ENCODE results near the gene PEAK3.
A peak's percentile ranks its signal among the peaks of the same experiment; 100 is the strongest.

Gene PEAK3, protein sequence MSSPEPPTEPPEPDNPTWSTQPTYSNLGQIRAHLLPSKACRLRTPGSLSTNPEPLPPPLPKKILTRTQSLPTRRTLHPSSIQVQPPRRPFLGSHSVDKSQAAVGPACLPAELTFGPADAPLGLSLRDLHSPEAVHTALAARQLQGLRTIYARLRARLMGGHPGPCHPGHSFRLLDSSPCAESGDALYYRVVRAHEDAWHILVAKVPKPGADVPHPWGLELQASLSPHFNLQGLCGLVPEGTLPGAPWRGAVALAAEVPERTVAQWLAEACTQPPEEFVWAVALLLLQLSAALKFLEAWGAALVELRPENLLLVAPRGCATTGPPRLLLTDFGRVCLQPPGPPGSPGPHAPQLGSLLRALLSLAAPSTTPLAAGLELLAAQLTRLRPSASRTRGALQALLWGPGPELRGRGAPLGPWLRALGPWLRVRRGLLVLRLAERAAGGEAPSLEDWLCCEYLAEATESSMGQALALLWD

DNA sequence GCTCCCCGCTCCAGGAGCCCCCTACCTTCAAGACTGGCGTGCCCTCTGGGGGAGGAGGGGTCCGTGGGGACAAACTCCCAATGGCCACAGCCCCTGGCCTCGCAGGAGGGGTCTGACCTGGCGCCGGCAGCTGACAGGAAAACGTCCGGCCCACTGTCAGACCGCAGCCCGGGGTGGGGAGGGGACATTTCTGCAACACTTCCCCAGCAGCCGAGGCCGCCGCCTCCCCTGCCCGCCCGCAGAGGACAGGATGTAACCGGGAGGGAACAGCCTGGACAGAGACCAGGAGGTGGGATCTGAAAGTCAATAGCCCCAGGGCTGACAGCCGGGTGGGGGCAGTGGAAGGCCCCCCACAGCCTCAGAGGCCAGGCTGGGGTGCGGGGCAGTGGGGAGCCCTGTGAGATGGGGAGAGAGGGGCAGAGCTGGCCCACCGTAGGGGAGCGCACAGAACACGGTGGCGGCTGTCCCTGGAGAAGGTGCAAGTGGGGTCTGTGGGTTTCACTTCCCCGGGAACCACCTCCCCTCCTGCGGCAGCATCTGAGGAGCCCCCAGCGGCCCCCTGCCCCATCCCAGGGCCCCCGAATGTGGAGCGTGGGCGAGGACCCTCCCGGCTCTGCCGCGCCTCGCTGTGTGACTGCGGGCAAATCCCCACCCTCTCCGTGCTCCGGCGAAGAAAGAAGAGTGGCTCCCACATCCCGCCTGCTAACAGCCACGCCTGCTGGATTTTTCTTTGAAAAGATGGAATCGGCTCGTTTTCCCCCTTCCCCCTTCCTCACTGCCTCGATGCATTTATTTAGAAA, at the start of gene PEAK3:
Gene PEAK3, minus strand, starts transcription at position 114 of the 800 bp plus-strand sequence. CDS start 1,244 bp downstream, outside the sequence.
- no peak for DNase-seq (ENCODE audit: low read depth)
- H3K4me3 ChIP-seq (ENCODE audit: low read depth, low read length): no peak within 1 kb of the TSS
- TF ChIP-seq, protein P1, sequence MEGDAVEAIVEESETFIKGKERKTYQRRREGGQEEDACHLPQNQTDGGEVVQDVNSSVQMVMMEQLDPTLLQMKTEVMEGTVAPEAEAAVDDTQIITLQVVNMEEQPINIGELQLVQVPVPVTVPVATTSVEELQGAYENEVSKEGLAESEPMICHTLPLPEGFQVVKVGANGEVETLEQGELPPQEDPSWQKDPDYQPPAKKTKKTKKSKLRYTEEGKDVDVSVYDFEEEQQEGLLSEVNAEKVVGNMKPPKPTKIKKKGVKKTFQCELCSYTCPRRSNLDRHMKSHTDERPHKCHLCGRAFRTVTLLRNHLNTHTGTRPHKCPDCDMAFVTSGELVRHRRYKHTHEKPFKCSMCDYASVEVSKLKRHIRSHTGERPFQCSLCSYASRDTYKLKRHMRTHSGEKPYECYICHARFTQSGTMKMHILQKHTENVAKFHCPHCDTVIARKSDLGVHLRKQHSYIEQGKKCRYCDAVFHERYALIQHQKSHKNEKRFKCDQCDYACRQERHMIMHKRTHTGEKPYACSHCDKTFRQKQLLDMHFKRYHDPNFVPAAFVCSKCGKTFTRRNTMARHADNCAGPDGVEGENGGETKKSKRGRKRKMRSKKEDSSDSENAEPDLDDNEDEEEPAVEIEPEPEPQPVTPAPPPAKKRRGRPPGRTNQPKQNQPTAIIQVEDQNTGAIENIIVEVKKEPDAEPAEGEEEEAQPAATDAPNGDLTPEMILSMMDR (IDR thresholded peaks at IDR 0.05; ENCODE audit: control insufficient read depth, extremely low read depth, insufficient read depth): no peak

DNA sequence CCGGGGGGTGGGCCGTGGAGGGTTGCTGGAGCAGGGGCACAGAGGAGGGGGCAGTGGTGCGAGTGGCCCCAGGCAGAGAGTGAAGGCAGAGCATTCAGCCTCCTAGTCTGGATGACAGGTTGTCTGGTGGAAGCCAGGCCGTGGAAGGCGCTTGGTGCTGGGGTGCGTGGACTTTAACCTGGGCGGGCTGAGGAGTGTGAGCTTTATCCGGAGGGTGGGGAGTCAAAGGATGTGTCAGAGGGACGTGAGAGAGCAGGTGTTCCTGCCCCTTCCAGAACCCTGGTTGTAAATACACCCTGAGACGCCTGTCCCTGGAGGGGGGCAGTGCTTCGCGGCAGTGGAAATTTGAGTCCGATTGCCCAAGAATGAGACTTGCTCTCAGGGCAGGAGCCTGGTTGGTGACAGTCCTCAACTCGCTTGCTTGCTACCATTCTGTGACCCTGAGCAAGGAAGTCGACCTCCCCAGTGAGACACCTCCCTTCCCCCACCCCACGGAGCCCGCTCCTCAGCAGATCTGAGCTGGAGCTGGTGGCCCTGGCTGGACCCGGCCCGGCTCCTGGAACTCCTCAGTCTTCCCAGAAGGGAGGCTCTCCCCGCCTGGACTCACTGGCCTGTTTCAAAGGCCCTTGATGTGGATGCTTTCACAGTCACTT, 48.8 kb upstream of the PEAK3 start:
- TF ChIP-seq, protein P1 (IDR thresholded peaks at IDR 0.05; ENCODE audit: control insufficient read depth, extremely low read depth, insufficient read depth): no peak
- no peak overlapping the region; the same call in 1 of the 2 replicates for H3K4me3 ChIP-seq (ENCODE audit: low read depth, low read length)
- no peak for DNase-seq (ENCODE audit: low read depth)

DNA sequence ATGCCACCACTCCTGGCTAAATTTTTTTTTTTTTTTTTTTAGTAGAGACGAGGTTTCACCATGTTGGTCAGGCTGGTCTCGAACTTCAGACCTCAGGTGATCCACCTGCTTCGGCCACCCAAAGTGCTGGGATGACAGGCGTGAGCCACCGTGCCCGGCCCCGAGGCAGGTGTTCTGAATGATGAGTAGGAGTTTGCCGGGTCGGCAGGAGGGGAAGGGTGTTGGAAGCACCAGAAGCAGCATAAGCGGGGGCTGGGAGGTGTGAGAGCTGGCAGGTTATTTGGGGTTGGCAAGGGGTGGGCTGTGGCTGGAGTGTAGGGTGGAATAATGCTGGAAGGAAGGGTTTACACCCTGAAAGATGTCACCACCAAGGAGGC, 48.3 kb upstream of the PEAK3 start:
- TF ChIP-seq, protein P1 (IDR thresholded peaks at IDR 0.05; ENCODE audit: control insufficient read depth, extremely low read depth, insufficient read depth): no peak
- no peak overlapping the region for H3K4me3 ChIP-seq (ENCODE audit: low read depth, low read length)
- no peak for DNase-seq (ENCODE audit: low read depth)

DNA sequence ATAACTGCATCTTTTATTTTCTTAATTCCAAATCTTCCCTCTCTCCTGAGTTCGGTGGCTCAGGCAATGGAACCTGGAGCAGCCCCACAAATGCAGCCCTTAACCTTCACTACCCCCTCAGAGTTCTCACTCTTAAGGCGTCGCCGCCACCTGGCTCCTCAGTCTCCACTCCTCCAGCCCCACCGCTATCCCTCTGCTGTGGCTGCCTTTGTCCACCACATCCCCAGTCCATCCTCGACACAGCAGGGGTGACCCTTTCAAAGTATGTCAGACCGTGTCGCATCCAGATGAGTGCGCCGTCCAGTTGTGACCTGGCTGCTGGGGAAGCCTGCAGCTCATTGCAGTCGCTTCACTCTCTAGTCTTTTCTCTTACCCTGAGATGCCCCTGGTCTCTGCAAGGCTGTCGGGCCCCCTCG, 47.5 kb upstream of the PEAK3 start:
- TF ChIP-seq, protein P1 (IDR thresholded peaks at IDR 0.05; ENCODE audit: control insufficient read depth, extremely low read depth, insufficient read depth): no peak
- DNase-seq (ENCODE audit: low read depth): no peak
- peak overlapping the region; percentile 95 for H3K4me3 ChIP-seq (ENCODE audit: low read depth, low read length)

GRCh38 chr19:2329149-2329478, 47.1 kb upstream of the PEAK3 start:
- TF ChIP-seq, protein P1 (IDR thresholded peaks at IDR 0.05; ENCODE audit: control insufficient read depth, extremely low read depth, insufficient read depth): no peak
- peak overlapping the region; percentile 95 for H3K4me3 ChIP-seq (ENCODE audit: low read depth, low read length)

GRCh38 chr19:2328401-2329148, 46.6 kb upstream of the PEAK3 start, which contains the start of the genes LSM7 and SPPL2B:
Gene LSM7, minus strand, starts transcription at chr19:2328586. Its CDS starts 20 bp downstream, at chr19:2328566.
Gene SPPL2B, plus strand, starts transcription at chr19:2328684. Its CDS starts 26 bp downstream, at chr19:2328710.
- H3K4me3 ChIP-seq (ENCODE audit: low read depth, low read length): peak within 1 kb of the TSS; percentile 95
- TF ChIP-seq, protein P1 (IDR thresholded peaks at IDR 0.05; ENCODE audit: control insufficient read depth, extremely low read depth, insufficient read depth): no peak
- peak; percentile 46 for DNase-seq (ENCODE audit: low read depth)

More at GRCh38 chr19:2329149-2329478, 47.1 kb upstream of the PEAK3 start:
- no peak for DNase-seq (ENCODE audit: low read depth)

All from LNCaP clone FGC (cell line).